ENCODE measurements around the gene RIOK2.

DNA sequence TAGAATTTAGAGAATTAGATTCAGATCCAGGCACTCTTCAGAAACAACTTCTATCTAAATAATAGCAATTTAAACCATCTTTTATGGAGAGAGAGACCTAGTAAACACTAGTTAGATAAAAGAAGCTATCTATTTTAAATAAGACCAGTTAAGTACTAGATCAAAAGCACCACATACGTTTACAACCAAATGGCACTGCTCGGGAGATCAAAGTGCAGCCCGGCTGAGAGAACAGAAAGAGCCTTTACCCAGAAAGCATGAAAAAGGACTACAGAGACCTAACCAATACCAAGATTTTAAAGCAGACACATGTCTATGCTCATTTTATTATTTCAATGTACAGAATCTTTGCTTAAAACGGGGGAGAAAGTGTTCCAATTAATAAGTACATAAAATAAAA lies 71.4 kb downstream of the RIOK2 start:
- TF ChIP-seq POLR2A (conservative IDR thresholded peaks at IDR 0.05), result no peak
- TF ChIP-seq NR3C1 (CRISPR knock-in tag; IDR thresholded peaks at IDR 0.05), result no peak
- TF ChIP-seq NCOA2 (IDR thresholded peaks at IDR 0.05; ENCODE audit: partially characterized antibody in 2 of 2), result no peak
- TF ChIP-seq ZNF24 (IDR thresholded peaks at IDR 0.05), result no peak
- no peak for TF ChIP-seq CTCF (IDR thresholded peaks at IDR 0.05 in 2 of 3, conservative IDR thresholded peaks at IDR 0.05 in 1 of 3; ENCODE audit: insufficient read depth in 2 of 3, low read depth in 1 of 3, low read length in 3 of 3)
- no peak for TF ChIP-seq CBX8 (IDR thresholded peaks at IDR 0.05; ENCODE audit: borderline replicate concordance, extremely low read depth, low read depth, low read length, poor library complexity, severe bottlenecking)
- no peak for TF ChIP-seq SIRT6 (IDR thresholded peaks at IDR 0.05; ENCODE audit: low read depth, low read length)

All from K562 (cell line).